ENCODE data around the gene PRAF2. TPM values are rescaled to one million over a fixed set of nuclear protein-coding genes. Genes with fewer than 3 reads are reported as not detected.

PRAF2 gene
- total and polyA plus RNA-seq, 2 donors, result 4.3 to 44.0 TPM

DNA sequence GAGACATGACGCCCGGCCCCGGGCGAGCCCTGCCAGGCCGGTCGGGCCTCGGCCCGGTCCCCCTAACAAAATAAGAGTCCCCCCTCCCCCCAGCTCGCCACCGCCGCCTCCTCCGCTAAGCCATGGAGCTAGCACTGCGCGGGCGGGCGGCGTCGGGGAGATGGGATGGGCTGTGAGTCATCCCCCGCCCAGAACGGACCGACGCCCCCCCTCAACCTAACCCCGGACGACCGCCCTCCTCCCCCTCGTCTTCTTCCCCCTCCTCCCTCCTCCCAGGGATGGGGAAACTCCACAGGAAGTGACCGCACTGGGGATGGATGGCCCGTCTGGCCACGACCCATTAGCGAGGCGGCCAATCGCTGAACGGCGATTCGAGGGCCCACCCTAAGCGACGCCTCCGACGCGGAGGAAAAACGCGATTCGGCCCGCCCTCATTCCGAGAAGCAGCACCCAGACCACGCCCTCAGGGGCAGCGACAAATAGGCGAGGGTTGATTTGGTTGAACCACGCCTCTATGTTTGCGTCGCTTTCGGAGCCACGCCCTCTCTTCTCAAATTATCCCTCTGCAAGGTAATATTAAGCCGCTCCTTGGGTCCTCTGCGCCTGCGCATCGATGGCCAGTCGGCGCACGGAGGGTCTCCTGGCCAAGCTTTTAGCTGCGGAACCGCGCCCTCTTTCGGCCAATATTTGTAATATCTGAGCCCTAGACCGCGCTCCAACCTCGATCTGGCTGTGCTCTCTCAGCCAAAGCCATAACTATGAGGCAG lies 30.4 kb downstream of the PRAF2 start, which contains the start of gene TFE3:
TSS of gene TFE3 (minus strand) at position 138 of the 767 bp plus-strand sequence. CDS start at position 7, 131 bp downstream.
- under 1% methylated on average over 60 of the region's 67 CpGs for whole genome bisulfite sequencing
- H3K4me3 ChIP-seq (ENCODE audit: low read depth, low read length), result peak within 1 kb of the TSS; percentile 89
- peaks cover 2% of the 10 kb centered on the region for H3K4me1 ChIP-seq (ENCODE audit: insufficient read depth)
- H3K27ac ChIP-seq (ENCODE audit: low read depth), result peak within 1 kb of the TSS; percentile 99
- H3K36me3 ChIP-seq (ENCODE audit: insufficient read depth), result no peaks in the 10 kb centered on the region
- peak; percentile 96 for DNase-seq (ENCODE audit: extremely low spot score)

GRCh38 chrX:49042581-49043219 lies 31.1 kb downstream of the PRAF2 start:
- H3K27ac ChIP-seq (ENCODE audit: low read depth), result peak overlapping the region; percentile 99
- no peaks in the 10 kb centered on the region for H3K36me3 ChIP-seq (ENCODE audit: insufficient read depth)
- WGBS, result 0% methylated on average over 29 of the region's 29 CpGs
- H3K4me1 ChIP-seq (ENCODE audit: insufficient read depth), result peaks cover 2% of the 10 kb centered on the region
- no peak for DNase-seq (ENCODE audit: extremely low spot score)
- peak overlapping the region; percentile 89 for H3K4me3 ChIP-seq (ENCODE audit: low read depth, low read length)

GRCh38 chrX:49041744-49042580 lies 31.8 kb downstream of the PRAF2 start:
- H3K36me3 ChIP-seq (ENCODE audit: insufficient read depth), result no peaks in the 10 kb centered on the region
- DNase-seq (ENCODE audit: extremely low spot score), result no peak
- peak overlapping the region; percentile 89 for H3K4me3 ChIP-seq (ENCODE audit: low read depth, low read length)
- H3K4me1 ChIP-seq (ENCODE audit: insufficient read depth), result peaks cover 2% of the 10 kb centered on the region
- peak overlapping the region; percentile 99 for H3K27ac ChIP-seq (ENCODE audit: low read depth)
- 3% methylated on average over 10 of the region's 10 CpGs for WGBS

- Histone ChIP-seq H3K4me1 (ENCODE audit: insufficient read depth) (peaks cover 2% of the 10 kb centered on the region), H3K27ac (ENCODE audit: low read depth) (peak overlapping the region; percentile 67), H3K36me3 (ENCODE audit: insufficient read depth) (no peaks in the 10 kb centered on the region), H3K4me3 (ENCODE audit: low read depth, low read length) (no peak overlapping the region)
- WGBS, result 15% methylated on average over 7 of the region's 7 CpGs
- DNase-seq (ENCODE audit: extremely low spot score), result no peak
Measured at GRCh38 chrX:49040376-49040955, 33.3 kb downstream of the PRAF2 start.

DNA sequence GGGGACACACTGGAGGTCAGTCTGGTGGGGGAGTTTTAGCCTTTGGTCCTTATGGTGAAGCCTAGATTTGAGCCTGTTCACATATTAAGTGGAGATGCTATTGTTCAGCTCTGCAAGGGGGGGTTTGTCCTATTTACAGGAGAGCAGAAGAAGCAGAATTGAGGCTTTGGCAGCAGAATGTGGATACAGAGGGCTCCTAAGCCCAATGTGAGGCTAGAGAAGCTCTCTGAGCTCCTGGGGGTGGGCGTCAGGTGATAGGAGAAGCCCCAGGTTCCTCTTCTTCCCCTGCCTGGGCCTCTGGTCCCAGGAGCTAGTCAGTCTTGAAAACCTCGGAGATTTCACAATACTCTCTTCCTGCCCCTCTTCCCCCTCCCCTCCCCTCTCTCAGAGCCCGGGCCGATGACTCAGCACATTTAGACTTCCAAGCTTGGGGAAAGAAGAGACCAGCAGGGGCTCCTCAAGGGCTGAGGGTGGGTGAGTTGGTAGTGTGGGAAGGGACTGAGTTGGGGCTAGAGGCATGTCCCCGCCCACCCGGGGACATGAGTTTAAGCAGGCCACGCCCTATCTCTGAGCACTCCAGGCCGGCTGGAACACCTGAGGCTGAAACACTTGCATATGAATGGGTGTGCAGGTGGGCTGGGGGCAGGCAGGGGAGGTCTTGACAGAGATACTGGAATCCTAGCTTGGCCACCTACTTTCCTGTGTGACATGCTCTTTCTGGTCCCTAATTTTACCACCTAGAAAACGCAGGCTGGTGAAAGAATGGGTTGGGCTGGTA lies 34.0 kb downstream of the PRAF2 start:
- Histone ChIP-seq H3K36me3 (ENCODE audit: insufficient read depth) (no peaks in the 10 kb centered on the region), H3K27ac (ENCODE audit: low read depth) (peak overlapping the region; percentile 81), H3K4me1 (ENCODE audit: insufficient read depth) (peaks cover 2% of the 10 kb centered on the region), H3K4me3 (ENCODE audit: low read depth, low read length) (no peak overlapping the region)
- DNase-seq (ENCODE audit: extremely low spot score), result peak; percentile 64
- 5% methylated on average over 9 of the region's 9 CpGs for WGBS

DNA sequence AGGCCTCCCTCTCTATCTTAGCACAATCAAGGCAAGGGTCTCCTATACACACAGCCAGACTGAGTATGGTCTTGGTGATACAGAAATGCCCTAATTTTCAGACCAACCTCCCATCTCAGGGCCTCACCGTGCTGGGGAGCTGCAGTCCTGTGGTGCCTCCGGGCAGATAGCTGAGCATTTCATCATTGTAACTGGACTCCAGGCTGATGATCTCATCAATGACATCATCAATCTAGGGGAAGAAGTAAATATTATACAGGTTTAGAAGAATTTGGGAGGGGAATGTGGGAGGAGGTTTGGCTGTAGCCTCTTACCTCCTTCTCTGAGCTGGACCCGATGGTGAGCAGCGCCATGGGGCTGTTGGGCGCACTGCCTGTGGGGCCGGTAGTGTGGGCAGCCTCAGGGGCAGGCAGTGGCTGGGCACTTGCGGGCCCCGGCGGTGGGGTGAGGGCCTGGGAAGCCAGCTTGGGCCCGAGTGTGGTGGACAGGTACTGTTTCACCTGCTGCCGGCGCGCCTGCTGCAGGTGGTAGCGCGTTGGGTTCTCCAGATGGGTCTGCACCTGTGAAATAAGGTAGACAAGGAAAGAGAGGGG lies 35.8 kb downstream of the PRAF2 start:
- Histone ChIP-seq H3K4me3 (ENCODE audit: low read depth, low read length) (no peak overlapping the region), H3K27ac (ENCODE audit: low read depth) (no peak overlapping the region), H3K4me1 (ENCODE audit: insufficient read depth) (peaks cover 2% of the 10 kb centered on the region), H3K36me3 (ENCODE audit: insufficient read depth) (peaks cover 6% of the 10 kb centered on the region)
- WGBS, result 93% methylated on average over 15 of the region's 15 CpGs
- no peak for DNase-seq (ENCODE audit: extremely low spot score)

GRCh38 chrX:49030283-49030682 lies 43.5 kb downstream of the PRAF2 start:
- WGBS, result 72% methylated on average over 6 of the region's 6 CpGs
- Histone ChIP-seq H3K27ac (ENCODE audit: low read depth) (no peak overlapping the region), H3K36me3 (ENCODE audit: insufficient read depth) (peaks cover 8% of the 10 kb centered on the region), H3K4me3 (ENCODE audit: low read depth, low read length) (no peak overlapping the region), H3K4me1 (ENCODE audit: insufficient read depth) (no peaks in the 10 kb centered on the region)
- DNase-seq (ENCODE audit: extremely low spot score), result no peak

DNA sequence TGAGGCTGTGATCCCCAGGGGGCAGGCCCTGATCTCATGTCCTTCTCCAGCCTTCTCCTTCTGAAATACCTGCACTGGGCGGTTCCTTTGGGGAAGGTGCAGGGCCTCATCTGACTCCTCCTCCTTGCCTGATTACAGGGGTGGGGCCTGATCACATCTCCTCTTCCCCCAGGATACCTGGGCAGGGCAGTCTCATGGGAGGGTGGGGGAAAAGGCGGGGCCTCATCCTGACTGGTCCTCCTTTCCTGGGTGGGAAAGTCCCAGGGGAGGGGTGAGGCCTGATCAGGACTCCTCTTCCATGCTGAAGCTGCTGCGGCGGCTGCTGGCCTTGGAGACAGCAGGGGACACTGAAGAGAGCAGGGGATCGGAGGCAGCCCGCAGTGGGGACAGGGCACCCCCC lies 43.9 kb downstream of the PRAF2 start:
- no peak overlapping the region for H3K4me3 ChIP-seq (ENCODE audit: low read depth, low read length)
- WGBS, result 83% methylated on average over 6 of the region's 6 CpGs
- H3K27ac ChIP-seq (ENCODE audit: low read depth), result no peak overlapping the region
- DNase-seq (ENCODE audit: extremely low spot score), result no peak
- H3K36me3 ChIP-seq (ENCODE audit: insufficient read depth), result peaks cover 8% of the 10 kb centered on the region
- no peaks in the 10 kb centered on the region for H3K4me1 ChIP-seq (ENCODE audit: insufficient read depth)

Small RNA genes within 50 kb of the gene (small RNA-seq; reads per million reads assigned to genes)
- not detected for gene RNU4-52P

Other genes with a start within 250 kb of the PRAF2 start
- gene ERAS, start 247.5 kb downstream of the PRAF2 start, total RNA-seq, result not detected
- gene ERAS, start 247.5 kb downstream of the PRAF2 start, polyA plus RNA-seq, result 0.10 TPM
- gene PCSK1N, start 238.4 kb downstream of the PRAF2 start, total RNA-seq, result 1.1 TPM
- gene PCSK1N, start 238.4 kb downstream of the PRAF2 start, polyA plus RNA-seq, result 6.9 TPM
- 15.0 TPM for gene TIMM17B, start 176.2 kb downstream of the PRAF2 start, total RNA-seq
- gene TIMM17B, start 176.2 kb downstream of the PRAF2 start, polyA plus RNA-seq, result 54.4 TPM
- gene PQBP1, start 176.1 kb downstream of the PRAF2 start, total RNA-seq, result 13.9 TPM
- 102 TPM for gene PQBP1, start 176.1 kb downstream of the PRAF2 start, polyA plus RNA-seq
- 10.5 TPM for gene SLC35A2, start 162.4 kb downstream of the PRAF2 start, total RNA-seq
- 18.9 TPM for gene SLC35A2, start 162.4 kb downstream of the PRAF2 start, polyA plus RNA-seq
- gene PIM2, start 155.0 kb downstream of the PRAF2 start, total RNA-seq, result 4.0 TPM
- 8.4 TPM for gene PIM2, start 155.0 kb downstream of the PRAF2 start, polyA plus RNA-seq
- 21.3 TPM for gene OTUD5, start 116.4 kb downstream of the PRAF2 start, total RNA-seq
- 48.9 TPM for gene OTUD5, start 116.4 kb downstream of the PRAF2 start, polyA plus RNA-seq
- gene KCND1, start 102.2 kb downstream of the PRAF2 start, total RNA-seq, result 2.4 TPM
- gene KCND1, start 102.2 kb downstream of the PRAF2 start, polyA plus RNA-seq, result 3.3 TPM
- gene GRIPAP1, start 71.7 kb downstream of the PRAF2 start, total RNA-seq, result 16.1 TPM
- gene GRIPAP1, start 71.7 kb downstream of the PRAF2 start, polyA plus RNA-seq, result 27.9 TPM
- 11.7 TPM for gene TFE3, start 30.6 kb downstream of the PRAF2 start, total RNA-seq
- gene TFE3, start 30.6 kb downstream of the PRAF2 start, polyA plus RNA-seq, result 63.5 TPM
- 2.7 TPM for gene CCDC120, start 15.0 kb downstream of the PRAF2 start, total RNA-seq
- gene CCDC120, start 15.0 kb downstream of the PRAF2 start, polyA plus RNA-seq, result 4.5 TPM
- gene WDR45, start 5.9 kb upstream of the PRAF2 start, total RNA-seq, result 36.3 TPM
- 77.5 TPM for gene WDR45, start 5.9 kb upstream of the PRAF2 start, polyA plus RNA-seq
- 15.1 TPM for gene GPKOW, start 49.7 kb upstream of the PRAF2 start, total RNA-seq
- 27.2 TPM for gene GPKOW, start 49.7 kb upstream of the PRAF2 start, polyA plus RNA-seq
- 1.9 TPM for gene MAGIX, start 88.8 kb upstream of the PRAF2 start, total RNA-seq
- gene MAGIX, start 88.8 kb upstream of the PRAF2 start, polyA plus RNA-seq, result 4.0 TPM
- gene PLP2, start 97.9 kb upstream of the PRAF2 start, total RNA-seq, result 18.2 TPM
- gene PLP2, start 97.9 kb upstream of the PRAF2 start, polyA plus RNA-seq, result 299 TPM
- 4.7 TPM for gene PRICKLE3, start 112.4 kb upstream of the PRAF2 start, total RNA-seq
- gene PRICKLE3, start 112.4 kb upstream of the PRAF2 start, polyA plus RNA-seq, result 15.2 TPM
- gene SYP, start 126.2 kb upstream of the PRAF2 start, total RNA-seq, result 4.7 TPM
- gene SYP, start 126.2 kb upstream of the PRAF2 start, polyA plus RNA-seq, result 8.3 TPM
- gene CACNA1F, start 159.3 kb upstream of the PRAF2 start, total RNA-seq, result 0.05 TPM
- gene CACNA1F, start 159.3 kb upstream of the PRAF2 start, polyA plus RNA-seq, result 0.10 TPM
- gene CCDC22, start 161.5 kb upstream of the PRAF2 start, total RNA-seq, result 6.6 TPM
- 18.0 TPM for gene CCDC22, start 161.5 kb upstream of the PRAF2 start, polyA plus RNA-seq
- not detected for gene FOXP3, start 190.7 kb upstream of the PRAF2 start, total RNA-seq
- gene FOXP3, start 190.7 kb upstream of the PRAF2 start, polyA plus RNA-seq, result 0.20 TPM
- gene PPP1R3F, start 195.8 kb upstream of the PRAF2 start, total RNA-seq, result 4.8 TPM
- gene PPP1R3F, start 195.8 kb upstream of the PRAF2 start, polyA plus RNA-seq, result 9.8 TPM
- not detected for gene GAGE10, start 229.6 kb upstream of the PRAF2 start, total RNA-seq
- not detected for gene GAGE10, start 229.6 kb upstream of the PRAF2 start, polyA plus RNA-seq
- gene GAGE12J, start 248.0 kb upstream of the PRAF2 start, total RNA-seq, result not detected
- not detected for gene GAGE12J, start 248.0 kb upstream of the PRAF2 start, polyA plus RNA-seq